Ishikawa (cell line): ENCODE data around the gene SLC25A18.

Experiments
- CEBPB ChIP-seq: IDR thresholded peaks from 2 replicates; pipeline ENCODE4 v1.6.1; 2012
- EGR1 ChIP-seq: IDR thresholded peaks from 2 replicates; pipeline ENCODE4 v1.6.1; 2012
- EP300 ChIP-seq: IDR thresholded peaks from 2 replicates; pipeline ENCODE4 v1.6.1; 2012; ENCODE audit warnings: borderline replicate concordance
- NFIC ChIP-seq: IDR thresholded peaks from 2 replicates; pipeline ENCODE4 v1.6.1; 2012
- RAD21 ChIP-seq: IDR thresholded peaks from 2 replicates; pipeline ENCODE4 v1.6.1; 2012; ENCODE audit warnings: low read depth
- TAF1 ChIP-seq: IDR thresholded peaks from 2 replicates; pipeline ENCODE4 v1.6.1; 2012; ENCODE audit warnings: low read depth, mild to moderate bottlenecking
- YY1 ChIP-seq: IDR thresholded peaks from 2 replicates; pipeline ENCODE4 v1.6.1; 2012; ENCODE audit warnings: low read depth
- TF ChIP-seq, protein P1 (sequence below): IDR thresholded peaks from 2 replicates; pipeline ENCODE4 v1.6.1; 2012; ENCODE audit warnings: low read depth, mild to moderate bottlenecking
- TF ChIP-seq, protein P2 (sequence below): IDR thresholded peaks from 2 replicates; pipeline ENCODE4 v1.6.1; 2012

- no peak for TF ChIP-seq TAF1
- TF ChIP-seq EGR1 = no peak
- TF ChIP-seq CEBPB = no peak
- TF ChIP-seq EP300 = no peak
- TF ChIP-seq YY1 = no peak
- TF ChIP-seq, protein P1, sequence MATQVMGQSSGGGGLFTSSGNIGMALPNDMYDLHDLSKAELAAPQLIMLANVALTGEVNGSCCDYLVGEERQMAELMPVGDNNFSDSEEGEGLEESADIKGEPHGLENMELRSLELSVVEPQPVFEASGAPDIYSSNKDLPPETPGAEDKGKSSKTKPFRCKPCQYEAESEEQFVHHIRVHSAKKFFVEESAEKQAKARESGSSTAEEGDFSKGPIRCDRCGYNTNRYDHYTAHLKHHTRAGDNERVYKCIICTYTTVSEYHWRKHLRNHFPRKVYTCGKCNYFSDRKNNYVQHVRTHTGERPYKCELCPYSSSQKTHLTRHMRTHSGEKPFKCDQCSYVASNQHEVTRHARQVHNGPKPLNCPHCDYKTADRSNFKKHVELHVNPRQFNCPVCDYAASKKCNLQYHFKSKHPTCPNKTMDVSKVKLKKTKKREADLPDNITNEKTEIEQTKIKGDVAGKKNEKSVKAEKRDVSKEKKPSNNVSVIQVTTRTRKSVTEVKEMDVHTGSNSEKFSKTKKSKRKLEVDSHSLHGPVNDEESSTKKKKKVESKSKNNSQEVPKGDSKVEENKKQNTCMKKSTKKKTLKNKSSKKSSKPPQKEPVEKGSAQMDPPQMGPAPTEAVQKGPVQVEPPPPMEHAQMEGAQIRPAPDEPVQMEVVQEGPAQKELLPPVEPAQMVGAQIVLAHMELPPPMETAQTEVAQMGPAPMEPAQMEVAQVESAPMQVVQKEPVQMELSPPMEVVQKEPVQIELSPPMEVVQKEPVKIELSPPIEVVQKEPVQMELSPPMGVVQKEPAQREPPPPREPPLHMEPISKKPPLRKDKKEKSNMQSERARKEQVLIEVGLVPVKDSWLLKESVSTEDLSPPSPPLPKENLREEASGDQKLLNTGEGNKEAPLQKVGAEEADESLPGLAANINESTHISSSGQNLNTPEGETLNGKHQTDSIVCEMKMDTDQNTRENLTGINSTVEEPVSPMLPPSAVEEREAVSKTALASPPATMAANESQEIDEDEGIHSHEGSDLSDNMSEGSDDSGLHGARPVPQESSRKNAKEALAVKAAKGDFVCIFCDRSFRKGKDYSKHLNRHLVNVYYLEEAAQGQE = no peak
- TF ChIP-seq NFIC = no peak
- no peak for TF ChIP-seq RAD21
- TF ChIP-seq, protein P2, sequence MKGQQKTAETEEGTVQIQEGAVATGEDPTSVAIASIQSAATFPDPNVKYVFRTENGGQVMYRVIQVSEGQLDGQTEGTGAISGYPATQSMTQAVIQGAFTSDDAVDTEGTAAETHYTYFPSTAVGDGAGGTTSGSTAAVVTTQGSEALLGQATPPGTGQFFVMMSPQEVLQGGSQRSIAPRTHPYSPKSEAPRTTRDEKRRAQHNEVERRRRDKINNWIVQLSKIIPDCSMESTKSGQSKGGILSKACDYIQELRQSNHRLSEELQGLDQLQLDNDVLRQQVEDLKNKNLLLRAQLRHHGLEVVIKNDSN = no peak
Measured at GRCh38 chr22:17587629-17588028, 24.3 kb downstream of the SLC25A18 start.
